HG03571 (cell line): Measurements from ENCODE around the gene GABRD.

Source experiments
- ATAC-seq: cut with Tn5 transposase; IDR thresholded peaks from one replicate; pipeline ENCODE4 v1.9.1; 2021; ENCODE audit not compliant: unreplicated experiment

GABRD gene

GRCh38 chr1:2014741-2015735, 4.1 kb upstream of the GABRD start:
- no peak for ATAC-seq

- no peak for ATAC-seq
Measured at GRCh38 chr1:2016123-2016522, 3.0 kb upstream of the GABRD start.

- ATAC-seq: no peak
Measured at GRCh38 chr1:2018217-2019171, 651 bp upstream of the GABRD start.

- ATAC-seq: no peak
Measured at GRCh38 chr1:2019571-2020309, 595 bp downstream of the GABRD start.

GRCh38 chr1:2020310-2020655, 1.1 kb downstream of the GABRD start:
- ATAC-seq: no peak

GRCh38 chr1:2021550-2021949, 2.4 kb downstream of the GABRD start:
- ATAC-seq: no peak

GRCh38 chr1:2022063-2022770, 3.1 kb downstream of the GABRD start:
- ATAC-seq: no peak

- ATAC-seq: no peak
Measured at GRCh38 chr1:2023187-2023586, 4.0 kb downstream of the GABRD start.

- ATAC-seq: no peak
Measured at GRCh38 chr1:2024451-2024850, 5.3 kb downstream of the GABRD start.

GRCh38 chr1:2024887-2025286, 5.7 kb downstream of the GABRD start:
- no peak for ATAC-seq

- ATAC-seq: no peak
Measured at GRCh38 chr1:2025491-2025981, 6.4 kb downstream of the GABRD start.

GRCh38 chr1:2027961-2028583, 8.9 kb downstream of the GABRD start:
- no peak for ATAC-seq

GRCh38 chr1:2028870-2029560, 9.9 kb downstream of the GABRD start:
- ATAC-seq: no peak

- ATAC-seq: no peak
Measured at GRCh38 chr1:2029561-2029960, 10.4 kb downstream of the GABRD start.

- ATAC-seq: no peak
Measured at GRCh38 chr1:2030076-2030871, 11.1 kb downstream of the GABRD start.

GRCh38 chr1:2031546-2032540, 12.7 kb downstream of the GABRD start:
- ATAC-seq: no peak

- ATAC-seq: no peak
Measured at GRCh38 chr1:2032737-2033136, 13.6 kb downstream of the GABRD start.
